ENCODE results near the gene PHAX.
"Not testable (repeated sequence)": the region's sequence is repeated elsewhere in the genome, so short reads cannot be mapped to it uniquely, and the experiment has no call there.

Gene PHAX

DNA sequence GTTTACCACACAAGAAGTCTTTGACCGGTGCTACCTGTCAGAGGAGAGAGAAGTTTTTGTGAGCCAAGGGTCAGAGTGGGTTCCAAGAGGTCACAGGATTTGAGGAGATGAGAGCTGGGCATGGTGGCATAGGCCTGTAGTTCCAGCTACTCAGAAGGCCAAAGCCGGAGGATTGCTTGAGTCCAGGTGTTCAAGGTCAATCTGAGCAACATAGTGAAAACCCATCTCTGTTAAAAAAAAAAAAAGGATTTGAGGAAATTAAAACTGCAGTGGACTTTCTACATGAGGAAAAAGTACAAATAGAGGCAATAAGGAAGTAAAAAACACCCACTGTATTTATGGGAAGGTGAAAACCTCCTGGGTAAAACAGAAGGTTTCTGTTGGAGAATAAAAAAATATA is 63.8 kb downstream of the PHAX start:
- Histone ChIP-seq H3K36me3 (ENCODE audit: low read depth) (no peaks in the 10 kb centered on the region), H3K9me3 (ENCODE audit: severe bottlenecking) (no peaks in the 10 kb centered on the region), H3K27me3 (ENCODE audit: insufficient read depth, poor library complexity, severe bottlenecking) (no peaks in the 10 kb centered on the region), H3K27ac (ENCODE audit: poor library complexity, severe bottlenecking) (no peak overlapping the region), H3K4me3 (ENCODE audit: severe bottlenecking) (no peak overlapping the region), H3K4me1 (ENCODE audit: insufficient read depth, poor library complexity, severe bottlenecking) (no peaks in the 10 kb centered on the region)
- DNase-seq (ENCODE audit: low spot score) (no peak), ATAC-seq (ENCODE audit: low read depth) (no peak)
- TF ChIP-seq, protein P1, sequence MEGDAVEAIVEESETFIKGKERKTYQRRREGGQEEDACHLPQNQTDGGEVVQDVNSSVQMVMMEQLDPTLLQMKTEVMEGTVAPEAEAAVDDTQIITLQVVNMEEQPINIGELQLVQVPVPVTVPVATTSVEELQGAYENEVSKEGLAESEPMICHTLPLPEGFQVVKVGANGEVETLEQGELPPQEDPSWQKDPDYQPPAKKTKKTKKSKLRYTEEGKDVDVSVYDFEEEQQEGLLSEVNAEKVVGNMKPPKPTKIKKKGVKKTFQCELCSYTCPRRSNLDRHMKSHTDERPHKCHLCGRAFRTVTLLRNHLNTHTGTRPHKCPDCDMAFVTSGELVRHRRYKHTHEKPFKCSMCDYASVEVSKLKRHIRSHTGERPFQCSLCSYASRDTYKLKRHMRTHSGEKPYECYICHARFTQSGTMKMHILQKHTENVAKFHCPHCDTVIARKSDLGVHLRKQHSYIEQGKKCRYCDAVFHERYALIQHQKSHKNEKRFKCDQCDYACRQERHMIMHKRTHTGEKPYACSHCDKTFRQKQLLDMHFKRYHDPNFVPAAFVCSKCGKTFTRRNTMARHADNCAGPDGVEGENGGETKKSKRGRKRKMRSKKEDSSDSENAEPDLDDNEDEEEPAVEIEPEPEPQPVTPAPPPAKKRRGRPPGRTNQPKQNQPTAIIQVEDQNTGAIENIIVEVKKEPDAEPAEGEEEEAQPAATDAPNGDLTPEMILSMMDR (IDR thresholded peaks at IDR 0.05; ENCODE audit: poor library complexity, severe bottlenecking): no peak

GRCh38 chr5:126670109-126670508 is 69.4 kb downstream of the PHAX start:
- ATAC-seq (ENCODE audit: low read depth); H3K27me3 ChIP-seq (ENCODE audit: insufficient read depth, poor library complexity, severe bottlenecking); DNase-seq (ENCODE audit: low spot score); H3K4me3 ChIP-seq (ENCODE audit: severe bottlenecking); H3K27ac ChIP-seq (ENCODE audit: poor library complexity, severe bottlenecking); H3K36me3 ChIP-seq (ENCODE audit: low read depth); H3K9me3 ChIP-seq (ENCODE audit: severe bottlenecking); H3K4me1 ChIP-seq (ENCODE audit: insufficient read depth, poor library complexity, severe bottlenecking): not testable (repeated sequence)

DNA sequence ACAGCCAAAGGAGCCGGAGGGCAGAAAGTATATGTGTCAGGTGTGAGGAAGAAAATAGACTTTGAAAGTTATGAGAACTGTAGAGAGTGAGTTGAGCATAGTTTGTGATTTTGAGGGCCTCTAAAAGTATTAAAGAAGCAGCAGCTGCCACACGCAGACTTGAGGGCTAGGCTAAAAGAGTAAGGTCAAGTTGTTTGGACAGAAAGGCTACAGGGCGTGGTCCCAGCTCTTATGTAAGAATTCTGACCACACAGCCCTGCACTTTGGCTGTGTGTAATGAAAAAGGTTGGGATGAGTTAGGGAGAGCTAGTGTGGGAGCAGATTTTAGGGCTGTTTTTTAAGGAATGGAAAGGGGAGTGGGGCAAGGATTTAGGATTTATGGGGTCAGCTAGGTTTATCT is 70.9 kb downstream of the PHAX start:
- H3K9me3 ChIP-seq (ENCODE audit: severe bottlenecking); H3K27ac ChIP-seq (ENCODE audit: poor library complexity, severe bottlenecking); H3K36me3 ChIP-seq (ENCODE audit: low read depth); H3K4me3 ChIP-seq (ENCODE audit: severe bottlenecking); H3K27me3 ChIP-seq (ENCODE audit: insufficient read depth, poor library complexity, severe bottlenecking); DNase-seq (ENCODE audit: low spot score); H3K4me1 ChIP-seq (ENCODE audit: insufficient read depth, poor library complexity, severe bottlenecking); ATAC-seq (ENCODE audit: low read depth): not testable (repeated sequence)

- Histone ChIP-seq H3K36me3 (ENCODE audit: low read depth) (no peaks in the 10 kb centered on the region), H3K4me1 (ENCODE audit: insufficient read depth, poor library complexity, severe bottlenecking) (no peaks in the 10 kb centered on the region), H3K27ac (ENCODE audit: poor library complexity, severe bottlenecking) (no peak overlapping the region), H3K9me3 (ENCODE audit: severe bottlenecking) (peaks cover 4% of the 10 kb centered on the region), H3K27me3 (ENCODE audit: insufficient read depth, poor library complexity, severe bottlenecking) (no peaks in the 10 kb centered on the region), H3K4me3 (ENCODE audit: severe bottlenecking) (no peak overlapping the region)
- ATAC-seq (ENCODE audit: low read depth) (no peak), DNase-seq (ENCODE audit: low spot score) (no peak)
- TF ChIP-seq, protein P1 (IDR thresholded peaks at IDR 0.05; ENCODE audit: poor library complexity, severe bottlenecking): no peak
Observed at GRCh38 chr5:126673477-126673876, 72.7 kb downstream of the PHAX start.

DNA sequence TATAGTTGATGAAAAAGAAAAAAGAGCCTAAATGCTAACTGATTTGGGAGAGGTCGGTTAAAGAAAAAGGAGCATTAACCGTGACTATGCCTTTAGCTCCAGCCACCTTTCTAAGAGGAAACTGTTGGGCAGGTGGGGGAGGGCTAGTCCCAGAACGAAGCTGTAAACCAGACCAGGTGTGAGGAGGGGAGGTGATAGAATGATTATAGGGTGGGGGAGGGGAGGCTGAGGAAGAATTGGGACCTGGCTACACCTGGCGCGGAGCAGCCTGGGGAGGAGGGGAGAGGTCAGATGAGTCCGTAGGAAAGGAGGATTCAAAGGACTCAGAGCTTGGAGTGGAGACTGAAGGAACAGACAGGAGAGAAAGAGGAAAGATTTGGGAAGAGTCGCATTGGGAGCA is 73.4 kb downstream of the PHAX start:
- H3K27ac ChIP-seq (ENCODE audit: poor library complexity, severe bottlenecking): no peak overlapping the region
- TF ChIP-seq, protein P1 (IDR thresholded peaks at IDR 0.05; ENCODE audit: poor library complexity, severe bottlenecking): no peak
- H3K4me1 ChIP-seq (ENCODE audit: insufficient read depth, poor library complexity, severe bottlenecking): no peaks in the 10 kb centered on the region
- H3K9me3 ChIP-seq (ENCODE audit: severe bottlenecking): peaks cover 4% of the 10 kb centered on the region
- H3K27me3 ChIP-seq (ENCODE audit: insufficient read depth, poor library complexity, severe bottlenecking): no peaks in the 10 kb centered on the region
- no peak overlapping the region for H3K4me3 ChIP-seq (ENCODE audit: severe bottlenecking)
- no peaks in the 10 kb centered on the region for H3K36me3 ChIP-seq (ENCODE audit: low read depth)
- DNase-seq (ENCODE audit: low spot score) (no peak), ATAC-seq (ENCODE audit: low read depth) (no peak)

DNA sequence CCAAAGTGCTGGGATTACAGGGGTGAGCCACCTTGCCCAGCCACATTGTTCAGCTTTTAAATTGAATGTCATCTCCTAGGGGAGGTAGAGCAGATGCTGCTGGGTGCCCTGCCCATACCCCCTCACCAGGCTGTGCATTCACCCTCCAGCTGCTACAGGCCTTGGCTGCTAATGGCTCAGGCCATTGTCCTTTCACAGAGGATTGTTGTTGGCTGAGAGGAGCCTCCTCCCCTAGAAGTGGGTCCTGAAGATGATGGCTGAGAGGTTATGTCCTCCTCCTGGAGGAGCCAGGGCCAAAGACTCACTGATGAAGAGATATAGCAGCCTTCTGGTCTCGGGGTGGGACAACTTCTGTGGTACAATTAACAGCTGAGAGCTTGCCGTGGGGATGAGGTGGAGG is 74.6 kb downstream of the PHAX start:
- H3K9me3 ChIP-seq (ENCODE audit: severe bottlenecking): no peaks in the 10 kb centered on the region
- DNase-seq (ENCODE audit: low spot score): no peak
- H3K4me3 ChIP-seq (ENCODE audit: severe bottlenecking): no peak overlapping the region
- no peak for ATAC-seq (ENCODE audit: low read depth)
- no peaks in the 10 kb centered on the region for H3K36me3 ChIP-seq (ENCODE audit: low read depth)
- no peaks in the 10 kb centered on the region for H3K4me1 ChIP-seq (ENCODE audit: insufficient read depth, poor library complexity, severe bottlenecking)
- no peak overlapping the region for H3K27ac ChIP-seq (ENCODE audit: poor library complexity, severe bottlenecking)
- H3K27me3 ChIP-seq (ENCODE audit: insufficient read depth, poor library complexity, severe bottlenecking): no peaks in the 10 kb centered on the region
- TF ChIP-seq, protein P1 (IDR thresholded peaks at IDR 0.05; ENCODE audit: poor library complexity, severe bottlenecking): no peak
